ENCODE measurements around the gene UCK2. TPM values are rescaled to one million over a fixed set of nuclear protein-coding genes. Genes with fewer than 3 reads are reported as not detected.

The UCK2 gene
- total RNA-seq, 1 donor from 2014 or later: 27.0 TPM

DNA sequence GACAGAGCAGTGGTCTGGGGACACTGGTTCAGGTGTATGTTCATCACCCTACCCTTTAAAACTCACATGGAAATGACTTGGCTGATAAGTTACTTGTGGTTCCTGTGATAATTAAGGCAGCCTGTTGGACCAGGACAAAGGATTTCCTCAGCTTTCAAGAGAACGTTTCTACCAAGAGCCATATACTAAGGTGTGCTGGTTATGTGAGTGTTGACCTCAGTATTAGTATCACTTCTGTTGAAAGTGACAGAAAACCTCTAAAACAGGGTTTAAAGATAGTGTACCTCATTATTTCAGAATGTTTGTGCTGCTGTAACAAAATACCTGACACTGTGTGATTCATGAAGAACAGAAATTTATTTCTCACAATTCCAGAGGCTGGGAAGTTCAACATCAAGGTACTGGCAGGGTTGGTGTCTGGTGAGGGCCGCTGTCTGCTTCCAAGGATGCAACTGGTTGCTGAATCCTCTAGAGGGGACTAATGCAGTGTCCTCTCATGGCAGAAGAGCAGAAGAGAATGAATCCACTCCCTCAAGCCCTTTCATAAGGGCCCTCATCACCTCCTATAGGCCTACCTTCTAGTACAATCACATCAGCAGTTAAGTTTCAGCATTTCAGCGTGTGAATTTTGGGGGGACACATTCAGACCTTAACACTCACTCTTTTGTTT, 54.9 kb downstream of the UCK2 start:
- no peak for DNase-seq

DNA sequence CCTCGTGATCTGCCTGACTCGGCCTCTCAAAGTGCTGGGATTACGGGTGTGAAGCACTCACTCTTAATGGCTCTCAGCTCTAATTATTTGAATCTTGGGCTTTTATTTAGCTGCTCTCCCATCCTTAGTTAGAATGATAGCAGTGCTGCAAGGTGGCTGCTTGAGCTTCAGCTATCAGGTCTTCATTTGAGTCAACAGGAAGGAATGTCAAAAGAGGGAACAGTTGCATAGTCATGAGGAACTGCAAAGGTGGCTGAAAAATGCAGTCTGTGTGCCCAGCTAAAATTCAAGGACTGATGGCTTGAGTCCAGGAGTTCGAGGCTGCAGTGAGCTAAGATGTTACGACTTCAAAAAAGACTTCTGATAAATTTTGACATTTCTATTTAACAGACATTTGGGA, 55.6 kb downstream of the UCK2 start:
- DNase-seq: no peak

DNA sequence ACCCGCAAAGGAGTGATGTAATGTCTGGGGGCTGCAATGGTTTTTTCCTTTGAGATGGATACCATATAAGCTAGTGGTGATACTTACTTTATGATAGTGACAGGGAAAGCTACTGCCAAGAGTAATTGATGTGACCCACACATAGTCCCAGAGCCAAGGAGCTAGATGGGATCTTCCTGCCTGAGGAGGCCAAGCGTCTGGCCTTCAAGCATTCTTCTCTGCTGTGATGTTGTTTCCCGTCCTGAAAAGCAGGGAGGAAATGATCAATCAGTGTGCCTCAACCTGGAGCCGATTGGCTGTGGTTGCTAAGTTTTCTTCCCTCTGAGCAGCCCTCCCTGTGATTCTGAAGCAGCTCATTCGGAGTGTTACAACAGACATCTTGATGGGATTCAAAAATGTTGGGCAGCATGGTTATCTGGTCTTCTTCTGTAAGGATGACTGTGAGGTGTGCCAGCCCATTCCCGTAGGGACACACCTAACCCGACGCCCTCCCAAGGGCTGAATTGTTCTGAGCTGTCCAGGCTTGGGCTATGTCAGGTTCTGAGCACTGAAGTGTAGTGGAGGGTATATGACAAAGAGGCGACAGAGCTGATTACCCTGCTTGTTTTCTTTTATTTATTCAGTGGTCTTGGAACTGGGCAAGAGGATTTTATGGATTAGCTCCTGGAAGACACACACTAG, 56.7 kb downstream of the UCK2 start:
- DNase-seq: no peak

DNA sequence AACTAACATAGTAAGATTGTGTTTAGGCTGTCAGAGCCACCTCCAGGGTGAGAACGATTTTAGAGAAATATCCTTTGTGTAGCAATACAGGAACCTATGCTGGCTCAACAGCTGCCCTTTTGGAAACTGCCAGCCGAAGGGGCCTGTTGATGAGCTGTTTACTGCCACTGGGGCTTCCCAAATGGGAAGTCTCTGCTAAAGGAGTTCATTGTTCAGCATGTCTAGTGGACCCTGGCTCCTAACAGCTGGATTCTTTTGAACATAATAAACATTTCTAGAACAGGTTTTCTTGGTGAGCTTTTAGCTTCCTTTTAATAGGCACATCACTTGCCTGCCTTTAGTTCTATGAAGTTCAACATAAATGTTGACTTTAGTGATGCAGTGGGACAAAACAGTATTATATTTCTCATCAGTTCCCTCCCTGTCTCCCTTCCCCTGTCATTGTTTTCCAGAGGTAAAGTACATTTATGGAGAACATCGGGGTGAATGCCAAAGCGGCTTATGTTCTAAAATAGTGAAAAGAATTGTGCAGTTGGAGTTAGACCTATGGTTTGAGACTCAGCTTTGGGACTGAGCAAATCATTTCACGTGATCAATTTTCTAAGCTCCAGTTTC, 57.4 kb downstream of the UCK2 start:
- no peak for DNase-seq

DNA sequence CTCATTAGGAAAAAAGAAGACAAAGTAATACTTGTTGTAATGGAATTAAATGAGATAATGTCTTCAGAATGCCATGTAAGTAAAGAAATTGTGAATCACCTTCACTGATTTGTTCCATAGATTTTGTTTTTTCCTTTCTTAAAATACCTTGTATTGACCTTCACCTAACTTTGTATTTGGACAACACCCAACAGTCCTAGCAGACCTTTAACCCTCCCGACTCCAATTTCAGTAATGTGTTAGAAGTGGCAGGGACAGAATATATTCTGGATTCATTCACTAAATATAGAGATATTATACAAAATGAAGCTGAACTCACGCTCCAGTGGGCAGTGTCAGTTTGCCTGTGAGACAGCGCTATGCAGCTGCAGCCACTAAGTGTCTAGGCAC, 57.9 kb downstream of the UCK2 start:
- no peak for DNase-seq

DNA sequence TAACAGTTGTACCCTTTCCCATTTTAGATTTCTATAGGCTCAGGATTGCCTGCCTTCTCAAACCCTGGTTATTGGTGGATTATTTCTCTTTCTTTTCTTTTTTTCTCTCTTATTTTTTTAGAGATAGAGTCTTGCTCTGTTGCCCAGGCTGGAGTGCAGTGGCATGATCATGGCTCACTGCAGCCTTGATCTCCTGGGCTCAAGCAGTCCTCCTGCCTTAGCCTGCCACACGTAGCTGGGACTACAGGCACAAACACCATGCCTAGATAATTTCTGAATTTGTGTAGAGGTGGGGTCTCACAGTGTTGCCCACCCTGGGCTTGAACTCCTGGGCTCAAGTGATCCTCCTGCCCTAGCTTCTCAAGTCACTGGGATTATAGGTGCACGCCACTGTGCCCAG, 58.8 kb downstream of the UCK2 start:
- DNase-seq: no peak

DNA sequence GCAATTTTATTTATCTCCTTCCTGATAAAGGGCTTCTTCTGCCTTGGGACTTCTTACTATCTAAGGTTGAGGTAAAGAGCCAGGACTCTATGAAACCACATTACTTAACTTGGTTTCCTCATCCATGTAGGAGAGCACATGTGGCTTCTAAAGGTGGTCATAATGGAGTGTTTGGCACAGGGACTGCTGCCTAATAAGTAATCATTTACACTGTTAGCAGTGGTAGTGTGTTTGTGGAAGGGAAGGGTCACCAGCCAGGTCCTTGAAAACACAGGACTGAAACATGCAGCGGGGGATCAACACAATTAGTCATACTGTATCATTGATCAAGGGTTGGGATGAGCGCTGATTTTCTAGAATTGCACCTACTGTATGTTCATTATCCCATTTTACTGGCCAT, 59.6 kb downstream of the UCK2 start:
- DNase-seq: no peak

DNA sequence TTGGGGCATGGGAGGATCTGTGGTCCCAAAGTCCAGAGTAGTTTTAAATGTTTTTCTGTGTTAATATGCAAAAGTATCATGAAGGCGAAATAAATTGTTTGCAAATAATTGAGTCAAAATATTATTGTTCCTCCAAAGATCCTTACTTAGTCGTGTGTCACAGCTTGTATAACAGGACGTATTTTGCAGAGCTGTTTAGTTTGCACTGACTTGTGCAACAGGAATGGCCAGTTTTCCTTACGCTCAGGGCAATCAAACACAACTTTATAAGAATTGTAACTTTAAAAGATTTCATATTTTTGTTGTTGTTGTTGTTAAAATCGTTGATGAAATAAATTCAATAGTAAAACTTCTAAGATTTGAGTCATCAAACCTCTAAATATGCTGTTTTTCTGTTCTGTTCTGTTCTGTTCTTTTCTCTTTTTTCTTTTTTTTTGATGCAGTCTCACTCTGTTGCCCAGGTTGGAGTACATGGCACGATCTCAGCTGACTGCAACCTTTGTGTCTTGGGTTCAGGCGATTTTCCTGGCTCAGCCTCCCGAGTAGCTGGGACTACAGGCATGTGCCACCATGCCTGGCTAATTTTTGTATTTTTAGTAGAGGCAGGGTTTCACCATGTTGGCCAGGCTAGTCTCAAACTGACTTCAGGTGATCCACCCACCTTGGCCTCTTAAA, 60.6 kb downstream of the UCK2 start:
- DNase-seq: no peak

DNA sequence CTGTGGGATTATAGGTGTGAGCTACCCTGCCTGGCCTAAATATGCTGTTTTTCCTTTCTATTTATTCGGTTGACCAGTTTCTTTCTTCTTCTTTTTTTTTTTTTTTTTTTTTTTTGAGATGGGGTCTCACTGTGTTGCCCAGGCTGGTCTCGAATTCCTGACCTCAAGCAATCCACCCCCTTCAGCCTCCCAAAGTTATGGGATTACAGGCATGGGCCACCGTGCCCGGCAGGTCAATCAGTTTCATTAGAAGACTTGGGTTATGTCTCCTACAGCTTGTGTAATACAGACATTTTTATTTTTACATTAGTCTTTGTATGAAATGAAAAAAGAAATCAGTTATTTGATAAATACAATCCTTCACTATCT, 61.1 kb downstream of the UCK2 start:
- DNase-seq: no peak

DNA sequence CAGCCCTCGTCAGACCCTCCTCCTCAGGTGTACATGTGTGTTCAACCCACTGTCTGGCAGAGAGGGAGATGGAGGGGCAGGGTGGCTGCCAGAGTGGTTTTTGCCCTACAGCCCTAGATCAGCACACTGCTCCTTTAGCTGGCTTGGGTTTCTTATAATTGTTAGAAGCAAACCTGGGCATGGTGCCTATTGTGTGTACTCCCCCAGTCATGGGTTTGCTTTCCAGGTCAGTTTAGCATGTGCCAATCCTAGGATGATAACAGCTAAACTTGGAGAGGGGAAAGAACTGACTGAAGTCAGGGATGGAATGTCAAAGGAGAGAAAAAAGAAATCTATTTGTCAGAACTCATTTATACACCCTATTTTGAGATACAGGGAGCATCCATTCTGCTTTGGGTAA, 63.3 kb downstream of the UCK2 start:
- DNase-seq: no peak

DNA sequence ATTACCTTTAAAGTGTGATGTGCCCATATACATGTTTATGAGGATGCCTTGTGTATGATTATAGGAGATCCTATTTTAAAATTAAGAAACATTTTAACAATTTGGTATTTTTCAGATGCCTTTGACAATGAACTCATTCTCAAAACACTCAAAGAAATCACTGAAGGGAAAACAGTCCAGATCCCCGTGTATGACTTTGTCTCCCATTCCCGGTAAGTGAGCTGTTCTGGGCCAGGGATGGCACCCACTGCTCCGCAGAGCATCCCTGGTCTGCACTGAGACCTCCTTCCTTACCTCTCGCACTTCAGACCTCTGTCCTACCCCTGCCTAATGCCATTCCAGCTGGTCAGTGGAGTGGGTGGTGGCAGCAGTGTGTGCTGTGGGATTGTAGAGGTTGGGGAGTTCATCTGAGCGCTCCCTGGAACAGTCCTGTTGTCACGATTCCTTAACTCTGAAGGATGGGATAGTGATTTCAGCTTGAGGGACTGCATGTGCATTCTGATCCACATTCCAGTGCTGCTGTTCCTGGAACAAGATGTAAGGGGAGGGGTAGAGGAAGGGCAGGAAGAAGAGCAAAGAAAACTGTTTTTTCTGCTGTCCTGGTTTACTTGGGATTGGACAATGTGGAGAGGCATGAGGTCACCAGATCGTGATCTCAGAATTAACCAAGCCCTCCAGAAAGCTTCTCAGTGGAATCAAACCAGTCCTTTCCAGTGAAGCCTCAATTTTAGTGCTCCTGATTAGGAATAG, 63.9 kb downstream of the UCK2 start:
- DNase-seq: no peak

DNA sequence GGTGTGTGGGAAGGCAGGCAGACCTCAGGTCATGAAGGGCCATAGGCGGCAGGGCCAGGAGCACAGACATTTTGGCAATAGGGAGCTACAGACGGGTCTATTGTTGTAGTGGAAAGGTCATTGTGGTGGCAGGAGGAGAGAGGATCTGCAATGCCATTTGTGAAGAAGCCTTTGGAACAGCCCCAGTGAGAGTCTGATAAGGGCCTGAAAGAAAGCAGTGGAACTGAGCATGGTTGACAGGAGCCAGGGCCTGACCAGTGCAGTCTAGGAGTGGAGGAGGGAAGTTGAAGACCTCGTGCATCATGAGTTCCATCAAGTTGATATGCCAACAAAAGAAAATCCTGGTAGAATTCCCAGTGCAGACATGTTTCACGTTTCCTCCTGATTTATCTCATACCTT, 65.5 kb downstream of the UCK2 start:
- no peak for DNase-seq

DNA sequence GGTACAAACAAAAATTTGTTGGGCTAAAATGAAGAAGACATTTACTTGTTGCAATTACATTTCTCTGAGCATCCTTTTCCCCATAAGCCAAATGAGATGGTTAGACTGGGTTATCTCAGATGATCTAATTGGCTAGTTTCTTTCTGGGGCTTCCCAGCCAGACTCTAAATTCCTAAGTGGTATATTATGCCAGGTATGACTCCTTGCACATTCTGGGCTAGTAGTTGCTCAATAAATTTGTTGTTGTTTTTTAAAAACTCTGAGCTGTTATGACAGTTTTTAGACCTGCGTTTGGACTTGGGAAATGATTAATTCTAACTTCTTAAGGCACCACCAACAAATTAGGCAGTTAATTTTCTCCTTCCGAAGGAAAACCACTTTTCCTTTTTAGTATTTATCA, 66.1 kb downstream of the UCK2 start:
- DNase-seq: no peak

DNA sequence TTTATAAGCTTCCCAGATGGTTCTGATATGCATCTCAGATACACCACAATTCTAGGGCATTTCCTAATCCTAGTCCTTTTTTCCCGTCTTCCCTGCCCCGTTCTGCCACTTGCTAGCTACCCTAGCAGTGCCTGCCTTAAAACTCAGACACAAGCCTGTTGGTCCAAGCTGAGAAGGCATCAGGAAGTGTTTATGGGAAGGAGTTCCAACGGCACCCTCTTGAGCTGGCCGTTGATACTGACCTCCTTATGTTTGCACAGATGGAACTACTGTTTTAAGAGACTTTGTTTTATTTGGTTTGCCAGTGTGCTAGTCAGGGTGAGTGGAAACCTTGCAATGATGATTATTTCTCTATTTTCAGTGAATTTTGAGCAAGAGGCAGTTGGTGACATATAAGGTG, 67.2 kb downstream of the UCK2 start:
- no peak for DNase-seq

DNA sequence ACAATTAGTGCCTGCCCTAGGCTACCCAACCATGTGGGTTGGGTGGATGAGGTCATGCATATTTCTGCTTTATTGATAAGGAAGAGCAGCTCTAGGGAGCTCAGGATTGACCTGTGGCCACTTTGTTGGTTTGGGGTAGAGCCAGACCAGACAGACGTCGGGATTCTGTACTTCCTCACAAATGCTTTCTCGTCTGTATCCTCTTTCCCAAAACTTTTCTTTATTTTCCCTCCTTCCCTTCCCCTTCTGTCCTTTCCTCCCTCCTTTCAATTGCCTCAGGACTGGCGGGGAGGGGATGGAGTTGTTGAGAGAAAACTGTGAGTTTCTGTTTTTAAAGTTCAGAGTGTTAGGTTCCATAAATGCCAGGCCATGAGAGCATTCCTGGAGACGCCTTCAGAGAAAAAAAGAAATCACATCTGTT, 68.0 kb downstream of the UCK2 start:
- no peak for DNase-seq

DNA sequence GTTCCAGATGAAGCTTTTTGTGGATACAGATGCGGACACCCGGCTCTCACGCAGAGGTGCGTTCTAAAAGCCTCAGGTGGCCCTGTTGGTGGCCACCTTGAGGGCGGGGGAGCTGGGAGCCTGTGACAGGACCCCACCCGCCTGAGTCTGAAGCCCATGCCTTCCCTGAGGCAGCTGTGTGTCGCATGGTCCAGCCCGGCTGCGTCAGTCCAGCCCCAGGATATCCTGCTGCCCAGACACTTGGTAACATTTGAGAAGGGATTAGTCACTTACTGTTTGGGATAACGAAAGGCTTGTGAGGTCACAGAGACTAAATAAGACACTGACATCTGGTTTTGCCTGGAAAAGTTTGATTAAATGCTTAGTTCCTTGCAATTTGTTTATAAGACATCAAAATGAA, 68.9 kb downstream of the UCK2 start:
- DNase-seq: no peak

DNA sequence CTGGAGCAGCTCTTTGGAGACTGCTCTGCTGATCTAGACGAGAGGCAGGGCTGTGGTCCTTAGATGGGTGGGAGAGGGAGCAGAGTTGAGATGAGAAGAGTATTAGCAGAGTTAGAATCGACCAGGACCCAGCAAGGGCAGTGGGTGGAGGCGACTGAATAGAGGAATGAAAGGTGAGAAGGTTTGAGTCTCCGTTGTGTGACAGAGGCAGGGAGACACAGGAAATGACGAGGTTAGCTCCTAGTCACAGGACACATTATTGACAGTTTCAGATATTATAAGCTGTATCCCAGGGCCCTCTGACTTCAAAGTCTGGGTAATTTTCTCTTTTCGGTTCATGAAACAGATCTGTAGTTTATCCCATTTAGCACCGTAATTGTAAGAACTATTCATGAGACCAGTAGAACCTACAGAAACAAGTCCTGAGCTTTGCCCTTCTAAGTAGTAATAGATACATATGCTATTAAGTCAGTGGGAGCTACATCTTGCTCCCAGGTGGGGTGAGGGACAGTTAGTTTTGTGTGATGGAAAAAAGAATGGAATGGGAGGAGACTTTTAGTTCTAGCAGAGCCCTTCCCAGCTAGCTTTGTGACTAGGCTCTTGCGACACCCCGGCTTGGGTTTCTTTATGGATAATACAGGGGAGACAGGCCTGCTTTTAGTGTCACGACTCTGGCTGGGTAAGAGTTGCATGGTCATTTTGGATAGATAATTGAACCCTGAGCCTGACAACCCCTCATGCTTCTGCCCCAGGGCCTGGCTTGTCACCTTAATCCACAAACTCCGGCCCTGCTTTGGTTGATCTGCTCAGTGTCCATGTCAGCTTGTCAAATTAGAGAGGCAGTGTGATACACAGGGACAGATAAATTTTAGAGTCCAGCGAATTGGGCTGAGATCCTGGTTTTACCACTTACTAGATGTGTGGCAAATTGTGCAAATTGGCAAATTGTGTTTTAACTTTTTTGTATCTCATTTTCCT, 70.2 kb downstream of the UCK2 start:
- no peak for DNase-seq

DNA sequence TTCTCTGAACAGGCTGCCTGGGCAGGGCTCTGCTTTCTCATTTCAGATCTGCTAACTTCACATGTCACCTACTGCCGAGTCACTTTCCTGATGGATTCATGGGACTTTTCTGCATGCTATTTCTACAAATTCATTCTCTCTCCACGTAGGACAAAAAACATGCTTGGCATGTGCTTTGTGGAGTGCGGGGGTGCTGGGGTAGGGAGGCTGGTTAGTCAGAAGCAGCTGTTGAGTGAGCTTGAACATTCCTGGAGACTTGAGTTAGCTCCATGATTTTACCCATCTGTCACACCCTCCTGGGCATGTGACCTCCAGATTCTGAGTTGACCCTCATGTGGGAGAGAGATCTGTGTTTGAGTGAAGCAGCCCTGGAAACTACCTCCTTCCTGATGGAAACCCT, 71.4 kb downstream of the UCK2 start:
- peak; percentile 52 for DNase-seq

DNA sequence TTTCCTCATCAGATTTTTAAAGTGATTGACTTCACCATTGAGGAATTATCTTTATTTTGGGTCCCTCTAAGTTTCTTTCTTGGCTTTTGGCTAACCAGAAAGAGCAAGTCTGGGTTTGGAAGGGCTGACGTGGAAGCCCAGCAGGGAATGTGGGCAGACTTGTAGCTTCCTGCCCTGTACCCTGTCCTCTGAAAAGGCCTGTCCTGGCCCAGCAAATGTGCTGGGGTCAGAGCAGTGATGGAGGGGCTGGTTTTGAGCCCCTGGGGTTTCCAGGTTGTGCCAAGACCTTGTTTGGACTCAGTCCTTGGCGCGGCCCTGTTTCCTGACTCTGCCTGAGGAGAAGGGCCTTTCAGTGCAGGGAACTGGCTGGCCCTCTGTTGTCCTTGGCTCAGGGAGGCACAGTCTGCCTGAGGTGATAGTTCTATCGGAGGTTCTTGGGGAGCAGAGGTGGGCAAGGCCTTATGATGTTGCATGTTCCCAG, 72.1 kb downstream of the UCK2 start:
- no peak for DNase-seq

DNA sequence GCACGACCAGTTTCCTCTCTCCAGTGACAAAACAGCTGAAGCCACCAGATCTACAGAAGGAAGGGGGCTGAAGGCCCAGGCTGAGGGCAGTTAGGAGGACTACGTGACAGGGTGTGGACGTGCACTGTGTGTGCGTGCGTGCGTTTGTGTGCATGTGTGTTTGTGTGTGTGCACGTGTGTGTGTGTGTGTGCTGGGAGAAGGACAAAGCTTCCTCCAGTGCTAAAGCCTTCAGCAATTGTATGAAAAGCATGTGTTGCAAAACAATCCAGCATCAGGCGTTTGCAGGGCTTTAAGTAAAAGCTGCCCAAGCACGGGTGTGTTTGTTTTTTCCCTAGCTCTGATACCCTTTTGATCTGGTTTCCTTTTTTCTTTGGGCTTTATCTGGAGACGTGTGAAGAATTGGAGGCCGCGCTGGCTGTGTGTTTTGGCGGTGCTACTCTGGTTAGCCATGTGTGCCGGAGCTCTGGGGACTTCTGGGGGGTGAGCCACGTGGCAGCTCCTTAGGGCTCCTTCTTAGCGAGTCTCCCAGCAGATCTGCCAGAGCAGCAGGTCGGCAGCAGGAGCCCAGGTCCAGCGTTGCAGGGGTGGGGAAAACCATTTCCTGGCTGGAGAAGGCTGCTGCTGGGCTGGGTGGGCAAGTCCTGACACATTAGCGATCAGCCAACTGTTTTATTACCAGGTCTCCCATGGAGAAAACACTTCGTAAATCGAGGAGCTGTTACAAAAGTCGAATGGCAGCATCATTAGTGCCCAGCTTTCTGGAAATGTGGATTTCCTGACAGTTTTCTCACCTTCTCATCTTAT, 73.4 kb downstream of the UCK2 start:
- DNase-seq: no peak

Measured in skin of body (tissue), 2 donors.